Activated CD4-positive, alpha-beta memory T cell treated with anti-CD3 and anti-CD28 coated beads for 36 hours (primary cell): Measurements from ENCODE around the gene ARHGEF40. TPM values are rescaled to one million over a fixed set of nuclear protein-coding genes. Genes with fewer than 3 reads are reported as not detected.

Experiments
- CTCF ChIA-PET: fragments of 350-600 bp; sonication (Branson Sonifier 250); formaldehyde crosslinking; loops from one replicate; lab custom pipeline; 2021; ENCODE audit warnings: antibody characterized with exemption, inconsistent platforms; lab: Charles Lee
- POLR2A ChIA-PET: fragments of 350-600 bp; sonication (Branson Sonifier 250); formaldehyde crosslinking; loops from one replicate; lab custom pipeline; 2021; ENCODE audit warnings: antibody characterized with exemption; lab: Charles Lee
- DNase-seq: peaks from one replicate; pipeline ENCODE4 v3.0.0-alpha.2; 2020
- H3K27ac Mint-ChIP-seq: one replicate; pipeline ENCODE4 v1.8.0; 2021; ENCODE audit warnings: mixed read lengths
- H3K27me3 Mint-ChIP-seq: one replicate; pipeline ENCODE4 v1.8.0; 2021; ENCODE audit warnings: mixed read lengths
- H3K36me3 Mint-ChIP-seq: one replicate; pipeline ENCODE4 v1.8.0; 2021; ENCODE audit warnings: mixed read lengths
- H3K4me1 Mint-ChIP-seq: one replicate; pipeline ENCODE4 v1.8.0; 2021; ENCODE audit warnings: low read depth, mixed read lengths
- H3K4me3 Mint-ChIP-seq: one replicate; pipeline ENCODE4 v1.8.0; 2021; ENCODE audit warnings: mild to moderate bottlenecking, mixed read lengths
- H3K9me3 Mint-ChIP-seq: one replicate; pipeline ENCODE4 v1.8.0; 2021; ENCODE audit warnings: mixed read lengths
- intact Hi-C: fragments of 100-400 bp; cut with micrococcal nuclease; formaldehyde crosslinking; loops from one replicate; pipeline ENCODE4 v1.15.1; 2023
- total RNA-seq, 2 experiments: library from RNA; stranded (reverse); gene quantifications; one replicate each; pipeline ENCODE4 v1.2.3, GENCODE V29; 2021

The ARHGEF40 gene
- total RNA-seq, 2 experiments from 2014 or later: 0.33 to 0.44 TPM

DNA sequence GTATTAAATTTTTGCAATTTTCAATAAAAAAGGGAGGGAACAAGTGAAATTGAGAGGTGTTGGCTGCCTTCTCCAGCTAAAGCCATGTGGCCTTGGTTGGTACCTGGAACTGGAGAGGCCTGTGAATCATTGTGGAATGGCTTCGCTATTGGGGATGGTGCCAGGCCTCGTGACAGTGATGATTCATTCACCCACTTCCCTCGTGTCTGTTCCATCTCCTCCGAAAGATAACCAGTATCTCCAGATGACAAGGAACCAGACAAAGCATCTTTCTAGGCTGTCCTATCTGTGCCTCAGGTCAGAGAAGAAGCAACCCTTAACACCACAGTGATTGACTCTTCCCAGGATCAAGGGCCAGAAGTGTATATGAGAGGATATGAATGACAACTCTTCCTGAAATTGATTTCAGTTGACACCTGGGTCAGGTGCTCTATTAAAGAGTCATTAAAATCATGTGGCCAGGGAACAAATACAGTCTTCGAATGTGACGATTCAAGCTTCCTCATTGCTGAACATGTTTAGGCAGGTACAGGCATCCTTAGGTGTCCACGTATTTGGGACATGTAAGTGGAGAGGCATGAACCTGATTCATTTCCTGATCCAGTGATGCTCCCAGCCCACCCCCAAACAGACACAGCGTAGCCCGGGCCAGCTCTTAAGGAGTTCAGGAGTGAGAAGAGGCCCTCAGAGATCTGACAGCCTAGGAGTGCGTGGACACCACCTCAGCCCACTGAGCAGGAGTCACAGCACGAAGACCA lies 28.2 kb upstream of the ARHGEF40 start, which contains the start of gene RNASE7:
RNASE7 (plus strand) TSS at position 687 of the 758 bp plus-strand sequence. CDS start 631 bp downstream, outside the sequence.
- ChIA-PET POLR2A (no interaction called here), CTCF (interaction anchor here (1.0 to 3.9 kb wide), 6 partner anchors 8 to 70 kb away, joined by 3 to 115 read pairs (median 5); no protein-coding TSS in a partner anchor)
- Mint-ChIP-seq H3K27me3 (no peaks in the 10 kb centered on the region), H3K4me3 (no peak within 1 kb of the TSS), H3K27ac (no peak within 1 kb of the TSS), H3K36me3 (no peaks in the 10 kb centered on the region), H3K4me1 (peaks cover 12% of the 10 kb centered on the region), H3K9me3 (no peaks in the 10 kb centered on the region)
- intact Hi-C loops: no loop called here
- no peak for DNase-seq

- intact Hi-C loops: no loop called here
Observed at GRCh38 chr14:21042918-21043317, 27.2 kb upstream of the ARHGEF40 start.

DNA sequence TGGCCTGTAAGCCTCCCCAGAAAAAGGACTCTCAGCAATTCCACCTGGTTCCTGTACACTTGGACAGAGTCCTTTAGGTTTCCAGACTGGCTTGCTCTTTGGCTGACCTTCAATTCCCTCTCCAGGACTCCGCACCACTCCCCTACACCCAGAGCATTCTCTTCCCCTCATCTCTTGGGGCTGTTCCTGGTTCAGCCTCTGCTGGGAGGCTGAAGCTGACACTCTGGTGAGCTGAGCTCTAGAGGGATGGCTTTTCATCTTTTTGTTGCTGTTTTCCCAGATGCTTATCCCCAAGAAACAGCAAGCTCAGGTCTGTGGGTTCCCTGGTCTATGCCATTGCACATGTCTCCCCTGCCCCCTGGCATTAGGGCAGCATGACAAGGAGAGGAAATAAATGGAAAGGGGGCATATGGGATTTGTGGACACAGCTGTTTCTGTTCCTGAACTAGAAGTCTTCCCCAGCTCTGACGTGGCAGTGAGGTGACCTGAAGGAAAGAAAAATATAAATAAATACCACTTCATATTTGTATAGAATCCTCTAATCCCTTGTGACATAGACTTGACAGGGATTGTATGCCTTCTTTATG lies 26.6 kb upstream of the ARHGEF40 start:
- no peaks in the 10 kb centered on the region for H3K9me3 Mint-ChIP-seq
- ChIA-PET CTCF (interaction anchor here (1.5 to 2.9 kb wide), 5 partner anchors 10 to 49 kb away, joined by 3 to 35 read pairs (median 6); no protein-coding TSS in a partner anchor), POLR2A (no interaction called here)
- peaks cover 2% of the 10 kb centered on the region for H3K27me3 Mint-ChIP-seq
- no peak overlapping the region for H3K27ac Mint-ChIP-seq
- H3K4me1 Mint-ChIP-seq: peaks cover 12% of the 10 kb centered on the region
- no peak overlapping the region for H3K4me3 Mint-ChIP-seq
- intact Hi-C loops: no loop called here
- no peak for DNase-seq
- no peaks in the 10 kb centered on the region for H3K36me3 Mint-ChIP-seq

More at GRCh38 chr14:21042918-21043317, 27.2 kb upstream of the ARHGEF40 start:
- no peak for DNase-seq
- ChIA-PET POLR2A (no interaction called here), CTCF (interaction anchor here (1.8 to 2.9 kb wide), 3 partner anchors 24 to 50 kb away, joined by 5 to 35 read pairs (median 6); no protein-coding TSS in a partner anchor)
- Mint-ChIP-seq H3K4me3 (no peak overlapping the region), H3K36me3 (no peaks in the 10 kb centered on the region), H3K9me3 (no peaks in the 10 kb centered on the region), H3K27ac (no peak overlapping the region), H3K4me1 (peaks cover 12% of the 10 kb centered on the region), H3K27me3 (peaks cover 2% of the 10 kb centered on the region)

- CTCF ChIA-PET: interaction anchor here (1.2 to 2.9 kb wide), 6 partner anchors 8 to 48 kb away, joined by 3 to 35 read pairs (median 6); no protein-coding TSS in a partner anchor
Observed at GRCh38 chr14:21043974-21044618, 26.0 kb upstream of the ARHGEF40 start.

DNA sequence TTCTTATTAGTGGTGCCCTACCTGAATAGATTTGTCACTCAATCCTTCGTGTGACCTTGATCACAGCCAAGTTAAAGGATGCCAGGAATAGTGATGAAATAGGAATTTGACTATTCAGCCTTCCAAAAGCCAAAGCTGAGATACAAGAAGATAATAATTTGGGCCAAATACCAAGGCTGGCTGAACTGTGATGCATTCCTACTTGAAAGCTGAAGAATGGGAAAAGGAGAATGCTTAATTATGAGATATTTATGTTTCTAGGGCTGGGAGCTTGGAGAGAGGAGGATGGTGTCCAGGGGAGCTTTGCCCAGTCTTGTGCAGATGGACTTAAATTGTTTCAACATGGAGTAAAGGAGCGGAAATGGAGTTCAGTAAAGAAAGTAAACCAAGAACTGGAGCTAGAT lies 22.7 kb upstream of the ARHGEF40 start:
- Mint-ChIP-seq H3K9me3 (no peaks in the 10 kb centered on the region), H3K4me1 (peaks cover 12% of the 10 kb centered on the region), H3K27me3 (peaks cover 5% of the 10 kb centered on the region), H3K4me3 (no peak overlapping the region), H3K27ac (no peak overlapping the region), H3K36me3 (no peaks in the 10 kb centered on the region)
- ChIA-PET CTCF (interaction anchor here (1.1 to 2.6 kb wide), 6 partner anchors 21 to 76 kb away, joined by 4 to 18 read pairs (median 6); no protein-coding TSS in a partner anchor), POLR2A (no interaction called here)
- no peak for DNase-seq
- intact Hi-C loops: no loop called here

More at GRCh38 chr14:21043974-21044618, 26.0 kb upstream of the ARHGEF40 start:
- Mint-ChIP-seq H3K9me3 (no peaks in the 10 kb centered on the region), H3K27me3 (peaks cover 2% of the 10 kb centered on the region), H3K4me1 (peaks cover 12% of the 10 kb centered on the region), H3K36me3 (no peaks in the 10 kb centered on the region), H3K4me3 (no peak overlapping the region), H3K27ac (no peak overlapping the region)
- no peak for DNase-seq
- intact Hi-C loops: no loop called here
- POLR2A ChIA-PET: no interaction called here

- peaks cover 8% of the 10 kb centered on the region for H3K4me1 Mint-ChIP-seq
- no peak overlapping the region for H3K27ac Mint-ChIP-seq
- ChIA-PET POLR2A (interaction anchor here (1.0 kb wide), 1 partner anchor 76 kb away, joined by 3 read pairs; no protein-coding TSS in a partner anchor), CTCF (interaction anchor here (1.1 to 2.6 kb wide), 4 partner anchors 20 to 56 kb away, joined by 3 to 8 read pairs (median 5); no protein-coding TSS in a partner anchor)
- DNase-seq: no peak
- H3K27me3 Mint-ChIP-seq: peaks cover 5% of the 10 kb centered on the region
- H3K36me3 Mint-ChIP-seq: no peaks in the 10 kb centered on the region
- H3K4me3 Mint-ChIP-seq: no peak overlapping the region
- H3K9me3 Mint-ChIP-seq: no peaks in the 10 kb centered on the region
- intact Hi-C loops: no loop called here
Observed at GRCh38 chr14:21048638-21049037, 21.5 kb upstream of the ARHGEF40 start.

DNA sequence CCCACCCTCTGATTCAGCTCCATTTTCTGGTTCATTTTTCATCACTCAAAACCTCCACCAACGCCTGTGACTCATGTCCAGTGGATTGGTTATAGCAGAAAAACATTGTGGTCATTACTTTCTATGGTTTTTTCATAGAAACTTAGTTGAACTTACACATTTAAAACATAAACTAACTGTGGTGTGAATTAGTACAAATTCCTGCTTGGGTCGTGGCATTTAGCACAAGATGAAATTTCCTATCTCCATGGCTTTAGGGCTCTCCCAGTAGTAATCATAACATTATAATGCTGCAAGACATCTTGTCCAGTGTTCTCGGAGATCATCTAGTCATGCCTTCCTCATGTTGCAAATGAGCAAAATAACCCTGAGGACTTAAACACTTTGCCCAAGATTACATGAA lies 20.8 kb upstream of the ARHGEF40 start:
- H3K27ac Mint-ChIP-seq: no peak overlapping the region
- H3K9me3 Mint-ChIP-seq: no peaks in the 10 kb centered on the region
- H3K4me1 Mint-ChIP-seq: peaks cover 11% of the 10 kb centered on the region
- H3K27me3 Mint-ChIP-seq: peaks cover 5% of the 10 kb centered on the region
- POLR2A ChIA-PET: no interaction called here
- intact Hi-C loops: no loop called here
- no peak overlapping the region for H3K4me3 Mint-ChIP-seq
- no peaks in the 10 kb centered on the region for H3K36me3 Mint-ChIP-seq
- DNase-seq: no peak
- CTCF ChIA-PET: interaction anchor here (1.1 to 2.6 kb wide), 2 partner anchors 35 to 55 kb away, joined by 4 to 8 read pairs; no protein-coding TSS in a partner anchor

GRCh38 chr14:21050597-21050996 lies 19.5 kb upstream of the ARHGEF40 start:
- H3K27me3 Mint-ChIP-seq: peaks cover 5% of the 10 kb centered on the region
- no peaks in the 10 kb centered on the region for H3K9me3 Mint-ChIP-seq
- intact Hi-C loops: no loop called here
- H3K27ac Mint-ChIP-seq: no peak overlapping the region
- no peak for DNase-seq
- H3K4me3 Mint-ChIP-seq: no peak overlapping the region
- ChIA-PET POLR2A (no interaction called here), CTCF (interaction anchor here (1.5 kb wide), 1 partner anchor 45 kb away, joined by 3 read pairs; no protein-coding TSS in a partner anchor)
- peaks cover 6% of the 10 kb centered on the region for H3K4me1 Mint-ChIP-seq
- no peaks in the 10 kb centered on the region for H3K36me3 Mint-ChIP-seq

GRCh38 chr14:21053184-21054122 lies 16.7 kb upstream of the ARHGEF40 start:
- peaks cover 6% of the 10 kb centered on the region for H3K4me1 Mint-ChIP-seq
- intact Hi-C loops: no loop called here
- ChIA-PET CTCF (interaction anchor here (0.9 kb wide), 1 partner anchor 471 kb away, joined by 3 read pairs; no protein-coding TSS in a partner anchor), POLR2A (no interaction called here)
- H3K9me3 Mint-ChIP-seq: no peaks in the 10 kb centered on the region
- H3K27ac Mint-ChIP-seq: no peak overlapping the region
- no peaks in the 10 kb centered on the region for H3K36me3 Mint-ChIP-seq
- no peak for DNase-seq
- peaks cover 2% of the 10 kb centered on the region for H3K27me3 Mint-ChIP-seq
- no peak overlapping the region for H3K4me3 Mint-ChIP-seq

DNA sequence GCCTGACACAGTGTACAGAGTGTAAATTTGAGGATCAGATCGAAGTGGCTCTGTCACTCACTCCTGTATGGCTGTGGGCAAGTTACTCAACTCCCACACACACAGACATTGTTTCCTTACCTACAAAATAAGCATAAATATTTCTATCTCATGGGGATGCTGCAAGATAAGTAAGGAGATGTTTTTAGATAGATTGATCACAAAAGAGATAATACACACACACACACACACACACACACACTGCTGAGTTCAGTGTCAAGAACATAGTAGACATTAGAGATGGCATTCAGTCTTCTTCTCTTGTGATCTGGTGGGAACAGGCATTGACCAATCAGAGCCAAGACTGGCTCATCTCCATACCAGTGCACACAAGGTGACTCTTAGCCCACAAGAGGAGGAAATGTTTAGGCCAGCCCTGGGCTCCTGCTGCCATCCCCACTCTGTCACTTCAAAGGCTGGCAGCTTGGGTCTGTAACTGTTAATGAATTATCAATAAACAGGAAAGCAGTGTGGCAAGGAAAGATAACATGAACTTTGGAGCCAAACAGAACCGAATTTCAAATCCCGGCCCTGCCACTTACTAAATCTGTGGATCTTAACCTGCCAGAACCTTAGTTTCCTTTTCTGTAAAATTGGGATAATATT lies 15.9 kb upstream of the ARHGEF40 start:
- intact Hi-C loops: no loop called here

More for the DNA sequence above, 15.9 kb upstream of the ARHGEF40 start:
- ChIA-PET POLR2A (no interaction called here), CTCF (interaction anchor here (0.9 kb wide), 1 partner anchor 470 kb away, joined by 3 read pairs; no protein-coding TSS in a partner anchor)
- no peak for DNase-seq
- Mint-ChIP-seq H3K36me3 (no peaks in the 10 kb centered on the region), H3K9me3 (no peaks in the 10 kb centered on the region), H3K27ac (no peak overlapping the region), H3K4me3 (no peak overlapping the region), H3K27me3 (peaks cover 2% of the 10 kb centered on the region), H3K4me1 (peaks cover 6% of the 10 kb centered on the region)
